ENCODE results near the gene PCSK5. TPM values are rescaled to one million over a fixed set of nuclear protein-coding genes. Genes with fewer than 3 reads are reported as not detected.

The PCSK5 gene
- total and polyA plus RNA-seq, 2 donors (not counting 3 experiments of a cell fraction or from before 2014, with no cell fraction given) = 2.6 to 4.8 TPM

GRCh38 chr9:76333388-76333787 lies 442.9 kb downstream of the PCSK5 start:
- Histone ChIP-seq H3K9me3 (replicated peaks; ENCODE audit: control insufficient read depth, insufficient read depth, low read length) (no peaks in the 10 kb centered on the region), H3K9me1 (replicated peaks; ENCODE audit: control insufficient read depth, extremely low read depth, insufficient read depth, low read length) (no peaks in the 10 kb centered on the region), H3K4me1 (ENCODE audit: control insufficient read depth, extremely low read depth, insufficient read depth, low read length) (no peaks in the 10 kb centered on the region), H3K4me2 (ENCODE audit: insufficient read depth, low read length) (no peak overlapping the region), H3K4me3 (replicated peaks in 1 of 3; ENCODE audit: insufficient read depth in 1 of 3, low read depth in 1 of 3, low read length in 3 of 3) (no peak overlapping the region), H3K9ac (replicated peaks; ENCODE audit: extremely low read depth, insufficient read depth, low read length) (no peak overlapping the region), H3K79me2 (ENCODE audit: control insufficient read depth, insufficient read depth, low read length) (no peaks in the 10 kb centered on the region), H3K27me3 (ENCODE audit: control insufficient read depth in 2 of 2, insufficient read depth in 2 of 2, low read length in 2 of 2) (peaks cover 8% of the 10 kb centered on the region in 2 experiments), H2AFZ (ENCODE audit: low read depth, low read length) (no peak overlapping the region), H3K36me3 (ENCODE audit: control insufficient read depth in 2 of 2, extremely low read depth in 1 of 2, insufficient read depth in 2 of 2, low read length in 2 of 2) (no peaks in the 10 kb centered on the region), H3K27ac (ENCODE audit: insufficient read depth, low read depth, low read length) (no peak overlapping the region), H4K20me1 (replicated peaks; ENCODE audit: control insufficient read depth, extremely low read depth, insufficient read depth, low read length) (no peaks in the 10 kb centered on the region)
- no peak for TF ChIP-seq JUN (IDR thresholded peaks at IDR 0.05; ENCODE audit: borderline replicate concordance, insufficient read depth, insufficient read length, low read depth)
- no peak for TF ChIP-seq EZH2 (IDR thresholded peaks at IDR 0.05; ENCODE audit: borderline replicate concordance, low read depth, low read length, severe bottlenecking)
- TF ChIP-seq GATA2 (IDR thresholded peaks at IDR 0.05; ENCODE audit: insufficient read depth, insufficient read length, low read depth, low read length) = no peak
- no peak for TF ChIP-seq MYC (IDR thresholded peaks at IDR 0.05; ENCODE audit: low read depth, low read length)
- no peak for TF ChIP-seq FOS (IDR thresholded peaks at IDR 0.05; ENCODE audit: borderline replicate concordance, insufficient read depth, low read length)
- TF ChIP-seq MAX (IDR thresholded peaks at IDR 0.05; ENCODE audit: insufficient read depth, insufficient read length) = no peak
- TF ChIP-seq POLR2A (IDR thresholded peaks at IDR 0.05; ENCODE audit: low read depth, low read length) = no peak
- no peak for TF ChIP-seq POLR2AphosphoS5 (IDR thresholded peaks at IDR 0.05; ENCODE audit: insufficient read depth, low read depth, low read length)
- TF ChIP-seq, protein P1, sequence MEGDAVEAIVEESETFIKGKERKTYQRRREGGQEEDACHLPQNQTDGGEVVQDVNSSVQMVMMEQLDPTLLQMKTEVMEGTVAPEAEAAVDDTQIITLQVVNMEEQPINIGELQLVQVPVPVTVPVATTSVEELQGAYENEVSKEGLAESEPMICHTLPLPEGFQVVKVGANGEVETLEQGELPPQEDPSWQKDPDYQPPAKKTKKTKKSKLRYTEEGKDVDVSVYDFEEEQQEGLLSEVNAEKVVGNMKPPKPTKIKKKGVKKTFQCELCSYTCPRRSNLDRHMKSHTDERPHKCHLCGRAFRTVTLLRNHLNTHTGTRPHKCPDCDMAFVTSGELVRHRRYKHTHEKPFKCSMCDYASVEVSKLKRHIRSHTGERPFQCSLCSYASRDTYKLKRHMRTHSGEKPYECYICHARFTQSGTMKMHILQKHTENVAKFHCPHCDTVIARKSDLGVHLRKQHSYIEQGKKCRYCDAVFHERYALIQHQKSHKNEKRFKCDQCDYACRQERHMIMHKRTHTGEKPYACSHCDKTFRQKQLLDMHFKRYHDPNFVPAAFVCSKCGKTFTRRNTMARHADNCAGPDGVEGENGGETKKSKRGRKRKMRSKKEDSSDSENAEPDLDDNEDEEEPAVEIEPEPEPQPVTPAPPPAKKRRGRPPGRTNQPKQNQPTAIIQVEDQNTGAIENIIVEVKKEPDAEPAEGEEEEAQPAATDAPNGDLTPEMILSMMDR (IDR thresholded peaks at IDR 0.05; ENCODE audit: extremely low read depth in 1 of 2, insufficient read depth in 1 of 2, low read depth in 1 of 2, low read length in 2 of 2) = no peak
- FAIRE-seq (no peak), DNase-seq (ENCODE audit: low read depth, low spot score) (no peak)
- dilution Hi-C loops (cut with MboI; ENCODE audit: extremely low pct_ligation_motif_present, low sequenced_read_pairs) (no loop called here), intact Hi-C loops (cut with micrococcal nuclease) (no loop called here)
- ChIA-PET CTCF (no interaction called here), POLR2A (no interaction called here)
- BruUV-seq (replicated peaks) = no TSS peak
